Measurements from ENCODE around the gene ZC2HC1B.

The ZC2HC1B gene

DNA sequence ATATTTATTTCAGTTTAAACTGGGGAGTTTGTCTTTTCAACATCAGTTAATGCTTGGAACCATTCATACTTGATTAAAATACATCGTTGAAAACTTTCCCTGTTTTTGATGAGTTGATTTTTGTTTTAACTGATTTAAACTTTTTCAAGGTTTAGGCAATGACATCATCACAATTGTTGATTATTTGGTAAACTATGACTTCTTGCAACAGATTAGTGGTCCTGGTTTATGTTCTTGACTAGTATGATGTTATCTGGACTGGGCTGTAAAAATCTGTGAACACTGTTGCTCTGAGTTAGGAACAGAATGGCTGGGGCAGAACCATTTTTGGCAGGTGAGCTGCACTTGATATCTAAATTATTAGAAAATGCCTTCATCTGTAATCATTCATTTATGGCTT lies at the start of gene ZC2HC1B:
Gene ZC2HC1B (plus strand): TSS at position 241 of the 400 bp plus-strand sequence. CDS start 66 bp downstream, at position 307.
- H3K4me3 ChIP-seq (ENCODE audit: low read depth in 1 of 2, low read length in 2 of 2): no peak within 1 kb of the TSS
- no peaks in the 10 kb centered on the region for H3K4me1 ChIP-seq (ENCODE audit: insufficient read depth, low read length)
- no peak within 1 kb of the TSS for H3K9ac ChIP-seq (ENCODE audit: low read length)
- H3K36me3 ChIP-seq (ENCODE audit: insufficient read depth, low read length): peaks cover 26% of the 10 kb centered on the region
- H3K27me3 ChIP-seq (ENCODE audit: control insufficient read depth in 1 of 2, insufficient read depth in 2 of 2, low read length in 2 of 2): no peaks in the 10 kb centered on the region
- H3K9me3 ChIP-seq (ENCODE audit: low read length): no peaks in the 10 kb centered on the region
- H3K27ac ChIP-seq (ENCODE audit: low read depth, low read length): peak within 1 kb of the TSS; percentile 42

DNA sequence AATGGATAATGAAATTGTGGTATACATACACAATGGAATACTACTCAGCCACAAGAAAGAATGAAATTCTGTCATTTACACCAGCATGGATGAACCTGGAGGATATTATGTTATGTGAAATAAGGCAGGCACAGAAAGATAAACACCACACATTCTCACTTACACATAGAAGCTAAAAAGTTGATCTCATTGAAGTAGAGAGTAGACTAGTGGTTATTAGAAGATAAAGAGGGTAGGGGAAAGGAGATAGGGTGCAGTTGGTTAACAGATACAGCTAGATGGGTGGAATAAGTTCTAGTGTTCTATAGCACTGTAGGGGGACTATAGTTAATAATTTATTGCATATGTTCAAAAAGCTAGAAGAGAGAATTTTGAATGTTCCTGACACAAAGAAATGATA lies 46.7 kb upstream of the ZC2HC1B start:
- Histone ChIP-seq H3K9me3 (ENCODE audit: low read length) (no peaks in the 10 kb centered on the region), H3K36me3 (ENCODE audit: insufficient read depth, low read length) (no peaks in the 10 kb centered on the region), H3K4me3 (ENCODE audit: low read depth in 1 of 2, low read length in 2 of 2) (no peak overlapping the region), H3K27me3 (ENCODE audit: control insufficient read depth in 1 of 2, insufficient read depth in 2 of 2, low read length in 2 of 2) (no peaks in the 10 kb centered on the region), H3K27ac (ENCODE audit: low read depth, low read length) (no peak overlapping the region), H3K9ac (ENCODE audit: low read length) (no peak overlapping the region), H3K4me1 (ENCODE audit: insufficient read depth, low read length) (peaks cover 1% of the 10 kb centered on the region)

GRCh38 chr6:143821359-143821758 lies 42.9 kb upstream of the ZC2HC1B start:
- peaks cover 3% of the 10 kb centered on the region for H3K4me1 ChIP-seq (ENCODE audit: insufficient read depth, low read length)
- H3K36me3 ChIP-seq (ENCODE audit: insufficient read depth, low read length): no peaks in the 10 kb centered on the region
- H3K27me3 ChIP-seq (ENCODE audit: control insufficient read depth in 1 of 2, insufficient read depth in 2 of 2, low read length in 2 of 2): no peaks in the 10 kb centered on the region
- H3K9ac ChIP-seq (ENCODE audit: low read length): no peak overlapping the region
- no peak overlapping the region for H3K27ac ChIP-seq (ENCODE audit: low read depth, low read length)
- no peak overlapping the region for H3K4me3 ChIP-seq (ENCODE audit: low read depth in 1 of 2, low read length in 2 of 2)
- H3K9me3 ChIP-seq (ENCODE audit: low read length): no peaks in the 10 kb centered on the region

DNA sequence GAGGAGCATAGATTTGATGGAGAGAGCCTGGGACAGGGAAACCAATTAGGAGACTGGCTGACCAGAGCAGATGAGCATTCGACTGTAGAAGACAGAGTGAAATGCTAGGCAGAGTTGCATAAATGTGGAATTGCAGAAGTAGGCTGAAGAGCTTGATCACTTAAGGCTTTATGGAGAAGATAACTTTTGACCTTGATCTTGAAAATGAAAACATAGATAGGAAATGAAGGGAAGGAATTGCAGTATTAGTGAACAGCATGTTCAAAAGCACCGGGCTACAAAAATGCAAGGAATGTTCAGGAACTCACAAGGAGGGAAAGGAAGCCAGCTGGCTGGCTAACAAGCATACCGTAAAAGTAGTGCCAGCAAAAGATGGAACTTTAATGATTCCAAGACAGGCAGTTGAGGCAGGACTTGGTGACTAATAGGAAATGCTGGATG lies 41.7 kb upstream of the ZC2HC1B start:
- no peak overlapping the region for H3K9ac ChIP-seq (ENCODE audit: low read length)
- no peak overlapping the region for H3K4me3 ChIP-seq (ENCODE audit: low read depth in 1 of 2, low read length in 2 of 2)
- no peaks in the 10 kb centered on the region for H3K36me3 ChIP-seq (ENCODE audit: insufficient read depth, low read length)
- no peaks in the 10 kb centered on the region for H3K9me3 ChIP-seq (ENCODE audit: low read length)
- no peaks in the 10 kb centered on the region for H3K27me3 ChIP-seq (ENCODE audit: control insufficient read depth in 1 of 2, insufficient read depth in 2 of 2, low read length in 2 of 2)
- peaks cover 3% of the 10 kb centered on the region for H3K4me1 ChIP-seq (ENCODE audit: insufficient read depth, low read length)
- H3K27ac ChIP-seq (ENCODE audit: low read depth, low read length): no peak overlapping the region

- Histone ChIP-seq H3K4me3 (ENCODE audit: low read depth in 1 of 2, low read length in 2 of 2) (no peak overlapping the region), H3K9me3 (ENCODE audit: low read length) (no peaks in the 10 kb centered on the region), H3K9ac (ENCODE audit: low read length) (no peak overlapping the region), H3K27ac (ENCODE audit: low read depth, low read length) (no peak overlapping the region), H3K36me3 (ENCODE audit: insufficient read depth, low read length) (no peaks in the 10 kb centered on the region), H3K4me1 (ENCODE audit: insufficient read depth, low read length) (peaks cover 3% of the 10 kb centered on the region), H3K27me3 (ENCODE audit: control insufficient read depth in 1 of 2, insufficient read depth in 2 of 2, low read length in 2 of 2) (no peaks in the 10 kb centered on the region)
These were observed 40.7 kb upstream of the ZC2HC1B start for GRCh38 chr6:143823548-143823947.

DNA sequence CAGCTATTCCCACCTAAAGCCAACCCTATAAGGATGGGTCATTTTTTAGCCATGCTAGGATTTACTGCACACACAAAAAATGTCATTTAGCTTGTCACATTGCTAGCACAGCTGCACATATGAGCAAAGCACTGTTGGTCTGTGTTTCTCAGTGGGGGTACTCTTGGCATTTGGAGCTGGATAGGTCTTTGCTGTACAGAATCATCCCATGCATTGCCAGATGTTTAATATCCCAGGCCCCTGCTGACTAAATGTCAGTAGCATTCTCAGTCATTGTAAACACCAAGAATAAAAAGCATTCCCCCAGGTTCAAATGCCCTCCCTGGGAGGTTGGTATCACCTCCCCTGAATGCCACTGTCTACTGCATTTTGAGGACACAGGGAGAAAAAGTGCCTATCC lies 35.7 kb upstream of the ZC2HC1B start:
- no peak overlapping the region for H3K27ac ChIP-seq (ENCODE audit: low read depth, low read length)
- H3K9ac ChIP-seq (ENCODE audit: low read length): no peak overlapping the region
- H3K36me3 ChIP-seq (ENCODE audit: insufficient read depth, low read length): no peaks in the 10 kb centered on the region
- no peaks in the 10 kb centered on the region for H3K4me1 ChIP-seq (ENCODE audit: insufficient read depth, low read length)
- H3K27me3 ChIP-seq (ENCODE audit: control insufficient read depth in 1 of 2, insufficient read depth in 2 of 2, low read length in 2 of 2): no peaks in the 10 kb centered on the region
- no peaks in the 10 kb centered on the region for H3K9me3 ChIP-seq (ENCODE audit: low read length)
- H3K4me3 ChIP-seq (ENCODE audit: low read depth in 1 of 2, low read length in 2 of 2): no peak overlapping the region

GRCh38 chr6:143836150-143836549 lies 28.1 kb upstream of the ZC2HC1B start:
- H3K27me3 ChIP-seq (ENCODE audit: control insufficient read depth in 1 of 2, insufficient read depth in 2 of 2, low read length in 2 of 2): no peaks in the 10 kb centered on the region
- H3K9me3 ChIP-seq (ENCODE audit: low read length): no peaks in the 10 kb centered on the region
- no peak overlapping the region for H3K27ac ChIP-seq (ENCODE audit: low read depth, low read length)
- no peaks in the 10 kb centered on the region for H3K36me3 ChIP-seq (ENCODE audit: insufficient read depth, low read length)
- H3K4me1 ChIP-seq (ENCODE audit: insufficient read depth, low read length): no peaks in the 10 kb centered on the region
- H3K4me3 ChIP-seq (ENCODE audit: low read depth in 1 of 2, low read length in 2 of 2): no peak overlapping the region
- no peak overlapping the region for H3K9ac ChIP-seq (ENCODE audit: low read length)

DNA sequence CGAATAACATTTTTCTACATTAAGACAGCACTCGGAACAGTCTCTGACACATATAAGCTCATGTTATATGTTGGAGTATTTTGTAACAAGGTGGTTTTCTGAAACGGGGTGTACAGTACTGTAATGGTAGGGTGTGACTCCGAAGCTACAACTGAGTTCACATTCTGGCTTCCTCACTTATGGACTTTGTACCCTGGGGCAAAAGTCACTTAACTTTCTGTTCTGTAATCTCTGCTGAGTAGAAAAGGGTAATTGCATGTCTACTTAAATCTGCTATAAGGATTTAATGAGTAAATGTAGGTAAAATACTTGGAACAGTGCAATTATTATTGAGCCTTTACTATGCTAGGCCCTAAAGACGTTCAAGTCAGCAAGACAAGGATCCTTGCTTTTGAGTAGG lies 25.9 kb upstream of the ZC2HC1B start:
- H3K4me3 ChIP-seq (ENCODE audit: low read depth in 1 of 2, low read length in 2 of 2): no peak overlapping the region
- no peaks in the 10 kb centered on the region for H3K36me3 ChIP-seq (ENCODE audit: insufficient read depth, low read length)
- H3K4me1 ChIP-seq (ENCODE audit: insufficient read depth, low read length): no peaks in the 10 kb centered on the region
- H3K9ac ChIP-seq (ENCODE audit: low read length): no peak overlapping the region
- no peak overlapping the region for H3K27ac ChIP-seq (ENCODE audit: low read depth, low read length)
- no peaks in the 10 kb centered on the region for H3K27me3 ChIP-seq (ENCODE audit: control insufficient read depth in 1 of 2, insufficient read depth in 2 of 2, low read length in 2 of 2)
- H3K9me3 ChIP-seq (ENCODE audit: low read length): no peaks in the 10 kb centered on the region

GRCh38 chr6:143839196-143839595 lies 25.1 kb upstream of the ZC2HC1B start:
- H3K4me1 ChIP-seq (ENCODE audit: insufficient read depth, low read length): peaks cover 5% of the 10 kb centered on the region
- no peaks in the 10 kb centered on the region for H3K36me3 ChIP-seq (ENCODE audit: insufficient read depth, low read length)
- H3K4me3 ChIP-seq (ENCODE audit: low read depth in 1 of 2, low read length in 2 of 2): no peak overlapping the region
- no peaks in the 10 kb centered on the region for H3K9me3 ChIP-seq (ENCODE audit: low read length)
- no peaks in the 10 kb centered on the region for H3K27me3 ChIP-seq (ENCODE audit: control insufficient read depth in 1 of 2, insufficient read depth in 2 of 2, low read length in 2 of 2)
- H3K9ac ChIP-seq (ENCODE audit: low read length): no peak overlapping the region
- H3K27ac ChIP-seq (ENCODE audit: low read depth, low read length): no peak overlapping the region

- H3K9ac ChIP-seq (ENCODE audit: low read length): no peak overlapping the region
- H3K36me3 ChIP-seq (ENCODE audit: insufficient read depth, low read length): peaks cover 10% of the 10 kb centered on the region
- no peaks in the 10 kb centered on the region for H3K27me3 ChIP-seq (ENCODE audit: control insufficient read depth in 1 of 2, insufficient read depth in 2 of 2, low read length in 2 of 2)
- peaks cover 7% of the 10 kb centered on the region for H3K4me1 ChIP-seq (ENCODE audit: insufficient read depth, low read length)
- H3K27ac ChIP-seq (ENCODE audit: low read depth, low read length): no peak overlapping the region
- H3K9me3 ChIP-seq (ENCODE audit: low read length): no peaks in the 10 kb centered on the region
- H3K4me3 ChIP-seq (ENCODE audit: low read depth in 1 of 2, low read length in 2 of 2): no peak overlapping the region
These were observed 23.5 kb upstream of the ZC2HC1B start for GRCh38 chr6:143840595-143841265.

GRCh38 chr6:143842461-143842901 lies 21.8 kb upstream of the ZC2HC1B start:
- H3K4me3 ChIP-seq (ENCODE audit: low read depth in 1 of 2, low read length in 2 of 2): peak overlapping the region; percentile 94 to 97
- no peaks in the 10 kb centered on the region for H3K9me3 ChIP-seq (ENCODE audit: low read length)
- peak overlapping the region; percentile 97 for H3K27ac ChIP-seq (ENCODE audit: low read depth, low read length)
- H3K36me3 ChIP-seq (ENCODE audit: insufficient read depth, low read length): peaks cover 25% of the 10 kb centered on the region
- peaks cover 7% of the 10 kb centered on the region for H3K4me1 ChIP-seq (ENCODE audit: insufficient read depth, low read length)
- H3K9ac ChIP-seq (ENCODE audit: low read length): peak overlapping the region; percentile 99
- no peaks in the 10 kb centered on the region for H3K27me3 ChIP-seq (ENCODE audit: control insufficient read depth in 1 of 2, insufficient read depth in 2 of 2, low read length in 2 of 2)

Data from muscle layer of colon (tissue), 2 donors.